ENCODE measurements around the gene BIRC2.

- TF ChIP-seq EZH2 (IDR thresholded peaks at IDR 0.05; ENCODE audit: low read length, missing control alignments) (no peak), CTCF (conservative IDR thresholded peaks at IDR 0.05 in 1 of 2, IDR thresholded peaks at IDR 0.05 in 1 of 2; ENCODE audit: low read depth in 1 of 2, low read length in 2 of 2) (no peak)
Observed at GRCh38 chr11:102421261-102421660, 74.2 kb downstream of the BIRC2 start.
